ENCODE results near the gene FADS2. TPM values are rescaled to one million over a fixed set of nuclear protein-coding genes. Genes with fewer than 3 reads are reported as not detected.

FADS2 gene
- total and polyA plus RNA-seq, 10 of the 15 experiments (the other 5 are each of a cell fraction or from before 2014, with no cell fraction given) = 3.3 to 313 (median 149) TPM

GRCh38 chr11:61848631-61849030 is 20.5 kb downstream of the FADS2 start (continued):
- TF ChIP-seq USF2 (IDR thresholded peaks at IDR 0.05; ENCODE audit: borderline replicate concordance, low read depth, low read length) = no peak
- TF ChIP-seq POLR2A (IDR thresholded peaks at IDR 0.05; ENCODE audit: low read depth, low read length) = no peak
- TF ChIP-seq ZNF592 (IDR thresholded peaks at IDR 0.05) = no peak

DNA sequence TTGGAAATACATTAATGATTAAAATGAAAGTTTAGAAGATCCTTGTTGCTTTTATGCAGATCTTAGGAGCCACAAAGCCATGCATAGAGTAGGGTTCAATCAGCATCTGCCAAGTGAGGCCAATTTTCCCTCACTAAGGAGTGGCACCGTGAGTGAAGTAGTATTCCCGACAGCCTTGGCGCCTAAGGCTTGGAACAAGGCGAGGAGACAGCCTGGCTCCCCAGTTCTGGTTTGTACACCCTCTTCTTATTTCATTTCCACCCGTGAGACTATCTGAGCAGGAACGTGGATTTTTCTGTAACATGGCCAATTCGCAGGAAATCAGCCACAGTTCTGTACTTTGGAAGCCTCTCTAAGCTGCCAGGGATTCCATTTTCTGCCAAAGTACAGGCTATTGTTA is 22.6 kb downstream of the FADS2 start:
- H3K4me2 ChIP-seq (ENCODE audit: control insufficient read depth, insufficient read depth) = no peak overlapping the region
- POLR2A ChIA-PET = interaction anchor here (0.5 kb wide), 1 partner anchor 19 kb away, joined by 5 read pairs; no protein-coding TSS in a partner anchor
- in situ Hi-C loops (cut with MboI) (no loop called here), intact Hi-C loops (cut with micrococcal nuclease; ENCODE audit: unreplicated experiment) (no loop called here)
- H3K36me3 ChIP-seq (ENCODE audit: control insufficient read depth in 2 of 2, insufficient read depth in 2 of 2, low read length in 1 of 2) = peaks cover 21 to 52% of the 10 kb centered on the region in 2 experiments
- H3K27ac ChIP-seq (ENCODE audit: control insufficient read depth, insufficient read depth) = no peak overlapping the region
- peaks cover 5% of the 10 kb centered on the region; the same call in 1 of the 2 replicates for H3K4me1 ChIP-seq (ENCODE audit: control insufficient read depth, insufficient read depth, low read length)
- no peak for FAIRE-seq
- CTCF ChIA-PET = no interaction called here
- H2AFZ ChIP-seq (ENCODE audit: control insufficient read depth, low read depth, low read length) = no peak overlapping the region
- no peak for ATAC-seq
- no peaks in the 10 kb centered on the region for H4K20me1 ChIP-seq (ENCODE audit: control insufficient read depth, insufficient read depth)
- no peak for DNase-seq (ENCODE audit: low read depth, low spot score)
- H3K27me3 ChIP-seq (replicated peaks in 1 of 2; ENCODE audit: control insufficient read depth in 2 of 2, insufficient read depth in 2 of 2, low read length in 1 of 2) = no peaks in the 10 kb centered on the region
- SMC1A ChIA-PET (ENCODE audit: uncharacterized antibody, unreplicated experiment) = no interaction called here
- no peak overlapping the region for H3K9ac ChIP-seq (ENCODE audit: control insufficient read depth, insufficient read depth, low read length)
- WGBS (ENCODE audit: insufficient coverage, insufficient replicate concordance, low lambda C conversion rate, missing lambda C conversion rate) = 97% methylated on average over 7 of the region's 7 CpGs
- BruUV-seq (replicated peaks) = TSS peak; percentile 24
- RAD21 ChIA-PET (ENCODE audit: unreplicated experiment) = no interaction called here
- no peaks in the 10 kb centered on the region for H3K9me3 ChIP-seq (replicated peaks; ENCODE audit: control insufficient read depth, insufficient read depth, low read length)
- H3K79me2 ChIP-seq (ENCODE audit: control insufficient read depth, insufficient read depth, low read length) = no peaks in the 10 kb centered on the region
- no peak overlapping the region for H3K4me3 ChIP-seq
- no peak for TF ChIP-seq ZNF687 (IDR thresholded peaks at IDR 0.05)
- TF ChIP-seq ZBTB40 (IDR thresholded peaks at IDR 0.05; ENCODE audit: borderline replicate concordance) = no peak

Measured in GM12878 (cell line).